Common myeloid progenitor, CD34-positive (primary cell): ENCODE data around the gene LARP4.
"Not testable (repeated sequence)": the region's sequence is repeated elsewhere in the genome, so short reads cannot be mapped to it uniquely, and the experiment has no call there.

Source experiments
- CTCF ChIA-PET: fragments of 350-600 bp; sonication (Branson Sonifier 250); formaldehyde crosslinking; loops from one replicate; lab custom pipeline; 2021; ENCODE audit warnings: antibody characterized with exemption; lab: Charles Lee
- POLR2A ChIA-PET: fragments of 350-600 bp; sonication (Branson Sonifier 250); formaldehyde crosslinking; loops from one replicate; lab custom pipeline; 2021; ENCODE audit warnings: antibody characterized with exemption; lab: Charles Lee
- DNase-seq, 3 donors: peaks; one replicate each; pipeline versions ENCODE4 v3.0.0 to v3.0.0-alpha.2; 2013
- H3K27ac ChIP-seq, 2 experiments: 1 replicate in 1 of 2; 2 replicates in 1 of 2; pipeline ENCODE4 v1.7.0; 2013; ENCODE audit warnings: inconsistent platforms in 2 of 2, low read length in 2 of 2, mild to moderate bottlenecking in 2 of 2, low read depth in 1 of 2, moderate library complexity in 1 of 2; ENCODE audit not compliant: severe bottlenecking in 2 of 2, insufficient read depth in 1 of 2, poor library complexity in 1 of 2
- H3K27me3 ChIP-seq, 5 experiments: replicated peaks in 2 of 5; 1 replicate in 3 of 5; 2 replicates in 2 of 5; pipeline versions ENCODE4 v1.6.1 to v1.7.0; 2013; ENCODE audit warnings: low read length in 4 of 5, mild to moderate bottlenecking in 2 of 5, moderate library complexity in 2 of 5, inconsistent platforms in 1 of 5; ENCODE audit not compliant: insufficient read depth in 5 of 5, control insufficient read depth in 4 of 5
- H3K36me3 ChIP-seq, 4 experiments: 1 replicate in 2 of 4; 2 replicates in 2 of 4; pipeline versions ENCODE4 v1.6.1 to v1.7.0; 2013; ENCODE audit warnings: low read length in 3 of 4, control low read depth in 1 of 4, mild to moderate bottlenecking in 1 of 4; ENCODE audit not compliant: control insufficient read depth in 4 of 4, insufficient read depth in 4 of 4
- H3K4me1 ChIP-seq, 4 experiments: 1 replicate in 3 of 4; 2 replicates in 1 of 4; pipeline versions ENCODE4 v1.6.1 to v1.7.1; 2013; ENCODE audit warnings: low read length in 3 of 4, mild to moderate bottlenecking in 3 of 4, control low read depth in 1 of 4, inconsistent platforms in 1 of 4, moderate library complexity in 1 of 4; ENCODE audit not compliant: control insufficient read depth in 4 of 4, insufficient read depth in 4 of 4; ENCODE audit errors: control extremely low read depth in 1 of 4
- H3K4me3 ChIP-seq, 7 experiments: 1 replicate in 4 of 7; 2 replicates in 3 of 7; pipeline versions ENCODE4 v1.5.1 to v1.7.0; 2013; ENCODE audit warnings: mild to moderate bottlenecking in 7 of 7, low read length in 6 of 7, moderate library complexity in 6 of 7, inconsistent platforms in 2 of 7, low read depth in 2 of 7, control low read depth in 1 of 7; ENCODE audit not compliant: insufficient read depth in 4 of 7, control insufficient read depth in 1 of 7; ENCODE audit errors: extremely low read depth in 1 of 7
- H3K9me3 ChIP-seq, 5 experiments: 1 replicate in 4 of 5; 2 replicates in 1 of 5; pipeline versions ENCODE4 v1.6.1 to v1.7.1; 2013; ENCODE audit warnings: low read length in 4 of 5, mild to moderate bottlenecking in 2 of 5, inconsistent platforms in 1 of 5, low read depth in 1 of 5, moderate library complexity in 1 of 5; ENCODE audit not compliant: control insufficient read depth in 4 of 5, insufficient read depth in 2 of 5; ENCODE audit errors: control extremely low read depth in 1 of 5
- WGBS: methylation state at CpG from one replicate; pipeline ENCODE4 v1.1.5; 2013; ENCODE audit not compliant: insufficient coverage; 5-methylcytosine and 5-hydroxymethylcytosine counted together

Gene LARP4

GRCh38 chr12:50482571-50482970 lies 81.9 kb downstream of the LARP4 start:
- H3K9me3 ChIP-seq = no peaks in the 10 kb centered on the region
- no peak overlapping the region for H3K4me3 ChIP-seq
- no peaks in the 10 kb centered on the region for H3K36me3 ChIP-seq
- no peak for DNase-seq
- H3K4me1 ChIP-seq = no peaks in the 10 kb centered on the region
- H3K27me3 ChIP-seq = no peaks in the 10 kb centered on the region
- no peak overlapping the region for H3K27ac ChIP-seq
- POLR2A ChIA-PET = no interaction called here
- whole genome bisulfite sequencing = 100% methylated on average over 1 of the region's 4 CpGs
- CTCF ChIA-PET = interaction anchor here (1.3 kb wide), 1 partner anchor 12 kb away, joined by 3 read pairs; no protein-coding TSS in a partner anchor

- Histone ChIP-seq H3K4me3 (no peak overlapping the region), H3K9me3 (no peaks in the 10 kb centered on the region), H3K36me3 (no peaks in the 10 kb centered on the region), H3K4me1 (no peaks in the 10 kb centered on the region), H3K27ac (no peak overlapping the region), H3K27me3 (no peaks in the 10 kb centered on the region)
- 100% methylated on average over 1 of the region's 1 CpG for WGBS
- no peak for DNase-seq
- POLR2A ChIA-PET = no interaction called here
- CTCF ChIA-PET = interaction anchor here (0.9 to 1.3 kb wide), 2 partner anchors 13 to 25 kb away, joined by 3 to 4 read pairs; no protein-coding TSS in a partner anchor
These were observed 82.8 kb downstream of the LARP4 start for GRCh38 chr12:50483488-50483887.

GRCh38 chr12:50488801-50489200 lies 88.1 kb downstream of the LARP4 start:
- POLR2A ChIA-PET = interaction anchor here (0.6 to 0.7 kb wide), 2 partner anchors 252 to 545 kb away, joined by 3 to 5 read pairs; no protein-coding TSS in a partner anchor
- Histone ChIP-seq H3K4me3 (no peak overlapping the region), H3K36me3 (no peaks in the 10 kb centered on the region), H3K4me1 (no peaks in the 10 kb centered on the region), H3K27ac (no peak overlapping the region), H3K27me3 (no peaks in the 10 kb centered on the region), H3K9me3 (peaks cover 0 to 15% (median 6%) of the 10 kb centered on the region in 5 experiments)
- CTCF ChIA-PET = no interaction called here
- DNase-seq = no peak
- WGBS = 60% methylated on average over 1 of the region's 5 CpGs

GRCh38 chr12:50498119-50498518 lies 97.4 kb downstream of the LARP4 start:
- WGBS = 100% methylated on average over 1 of the region's 11 CpGs
- H3K9me3 ChIP-seq = peaks cover 1 to 23% (median 13%) of the 10 kb centered on the region in 5 experiments
- H3K27me3 ChIP-seq, H3K4me3 ChIP-seq, H3K36me3 ChIP-seq, H3K4me1 ChIP-seq, POLR2A ChIA-PET, H3K27ac ChIP-seq: not testable (repeated sequence)
- DNase-seq = peak in 1 of 3 donors; percentile 24
- CTCF ChIA-PET = interaction anchor here (0.6 to 1.4 kb wide), 2 partner anchors 13 to 26 kb away, joined by 3 read pairs; no protein-coding TSS in a partner anchor

GRCh38 chr12:50504798-50505674 lies 104.4 kb downstream of the LARP4 start, which contains the start of gene DIP2B:
DIP2B (plus strand) TSS chr12:50504985; CDS start chr12:50505141, 156 bp downstream.
- H3K9me3 ChIP-seq = peaks cover 0 to 4% (median 0%) of the 10 kb centered on the region in 5 experiments
- under 1% methylated on average over 48 of the region's 77 CpGs for WGBS
- DNase-seq = peak; percentile 91 to 95 (median 95)
- no peaks in the 10 kb centered on the region for H3K27me3 ChIP-seq
- H3K27ac ChIP-seq = peak within 1 kb of the TSS; percentile 82 to 93
- POLR2A ChIA-PET = interaction anchor here (0.7 to 1.7 kb wide), 6 partner anchors 11 to 139 kb away, joined by 3 to 5 read pairs (median 4); no protein-coding TSS in a partner anchor
- CTCF ChIA-PET = interaction anchor here (0.6 to 13.3 kb wide), 26 partner anchors 8 to 230 kb away, joined by 3 to 141 read pairs (median 4); no protein-coding TSS in a partner anchor
- peaks cover 33 to 48% (median 43%) of the 10 kb centered on the region in 4 experiments for H3K4me1 ChIP-seq
- peak within 1 kb of the TSS; percentile 83 to 97 (median 91) for H3K4me3 ChIP-seq
- H3K36me3 ChIP-seq = peaks cover 0 to 5% (median under 1%) of the 10 kb centered on the region in 4 experiments

GRCh38 chr12:50505675-50506530 lies 105.2 kb downstream of the LARP4 start:
- ChIA-PET POLR2A (interaction anchor here (0.5 to 1.7 kb wide), 6 partner anchors 10 to 436 kb away, joined by 3 to 7 read pairs (median 4); no protein-coding TSS in a partner anchor), CTCF (interaction anchor here (0.7 to 13.3 kb wide), 19 partner anchors 12 to 259 kb away, joined by 3 to 141 read pairs (median 7); no protein-coding TSS in a partner anchor)
- Histone ChIP-seq H3K36me3 (peaks cover 0 to 5% (median under 1%) of the 10 kb centered on the region in 4 experiments), H3K4me1 (peaks cover 33 to 52% (median 43%) of the 10 kb centered on the region in 4 experiments), H3K4me3 (peak overlapping the region; percentile 83 to 97 (median 91)), H3K9me3 (peaks cover 0 to under 1% (median 0%) of the 10 kb centered on the region in 5 experiments), H3K27ac (peak overlapping the region; percentile 82 to 93), H3K27me3 (no peaks in the 10 kb centered on the region)
- peak; percentile 34 to 77 (median 69) for DNase-seq
- 0% methylated on average over 5 of the region's 11 CpGs for WGBS
